HEK293 (cell line): ENCODE data around the gene OGDHL.

Source experiments
- BCL11A ChIP-seq: fragments of 450-650 bp; formaldehyde crosslinking; IDR thresholded peaks from 2 replicates; pipeline ENCODE4 v1.5.1; 2016; ENCODE audit warnings: low read depth, missing biosample characterization, missing genetic modification characterization
- GLIS2 ChIP-seq: fragments of 450-650 bp; formaldehyde crosslinking; IDR thresholded peaks from 2 replicates; pipeline ENCODE4 v1.5.1; 2016; ENCODE audit warnings: missing biosample characterization, missing genetic modification characterization
- KLF16 ChIP-seq: fragments of 450-650 bp; formaldehyde crosslinking; IDR thresholded peaks from 2 replicates; pipeline ENCODE4 v1.5.1; 2017; ENCODE audit warnings: missing biosample characterization, missing genetic modification characterization
- KLF8 ChIP-seq: fragments of 450-650 bp; formaldehyde crosslinking; IDR thresholded peaks from 2 replicates; pipeline ENCODE4 v1.5.1; 2016; ENCODE audit warnings: missing biosample characterization, missing genetic modification characterization
- REPIN1 ChIP-seq: fragments of 450-650 bp; formaldehyde crosslinking; IDR thresholded peaks from 2 replicates; pipeline ENCODE4 v1.5.1; 2017; ENCODE audit warnings: missing biosample characterization, missing genetic modification characterization, low read depth
- REST ChIP-seq: fragments of 450-650 bp; formaldehyde crosslinking; IDR thresholded peaks from 2 replicates; pipeline ENCODE4 v1.5.1; 2016; ENCODE audit warnings: missing biosample characterization, missing genetic modification characterization
- SCRT1 ChIP-seq: fragments of 450-650 bp; formaldehyde crosslinking; IDR thresholded peaks from 2 replicates; pipeline ENCODE4 v1.5.1; 2016; ENCODE audit warnings: missing biosample characterization, missing genetic modification characterization, borderline replicate concordance
- SP2 ChIP-seq: fragments of 450-650 bp; formaldehyde crosslinking; IDR thresholded peaks from 2 replicates; pipeline ENCODE4 v1.5.1; 2016; ENCODE audit warnings: missing biosample characterization, missing genetic modification characterization
- WT1 ChIP-seq: fragments of 450-650 bp; formaldehyde crosslinking; IDR thresholded peaks from 2 replicates; pipeline ENCODE4 v1.5.1; 2016; ENCODE audit warnings: missing biosample characterization, missing genetic modification characterization
- ZBTB1 ChIP-seq: fragments of 450-650 bp; formaldehyde crosslinking; IDR thresholded peaks from 2 replicates; pipeline ENCODE4 v1.5.1; 2016; ENCODE audit warnings: missing biosample characterization, missing genetic modification characterization
- ZBTB11 ChIP-seq: fragments of 450-650 bp; formaldehyde crosslinking; conservative IDR thresholded peaks from 2 replicates; pipeline ENCODE4 v1.5.1; 2016; ENCODE audit warnings: low read depth, missing biosample characterization, missing genetic modification characterization
- ZBTB49 ChIP-seq: fragments of 450-650 bp; formaldehyde crosslinking; IDR thresholded peaks from 2 replicates; pipeline ENCODE4 v1.5.1; 2016; ENCODE audit warnings: missing biosample characterization, missing genetic modification characterization, low read depth
- ZFP41 ChIP-seq: fragments of 450-650 bp; formaldehyde crosslinking; IDR thresholded peaks from 2 replicates; pipeline ENCODE4 v1.5.1; 2016; ENCODE audit warnings: missing biosample characterization, missing genetic modification characterization, borderline replicate concordance
- ZNF121 ChIP-seq: fragments of 450-650 bp; formaldehyde crosslinking; IDR thresholded peaks from 2 replicates; pipeline ENCODE4 v1.5.1; 2016; ENCODE audit warnings: missing biosample characterization, missing genetic modification characterization
- ZNF16 ChIP-seq: fragments of 450-650 bp; formaldehyde crosslinking; IDR thresholded peaks from 2 replicates; pipeline ENCODE4 v1.5.1; 2016; ENCODE audit warnings: low read depth, missing biosample characterization, missing genetic modification characterization
- ZNF169 ChIP-seq: fragments of 450-650 bp; formaldehyde crosslinking; IDR thresholded peaks from 2 replicates; pipeline ENCODE4 v1.5.1; 2016; ENCODE audit warnings: missing biosample characterization, missing genetic modification characterization
- ZNF214 ChIP-seq: fragments of 450-650 bp; formaldehyde crosslinking; IDR thresholded peaks from 2 replicates; pipeline ENCODE4 v1.5.1; 2017; ENCODE audit warnings: missing biosample characterization, mild to moderate bottlenecking, missing genetic modification characterization, borderline replicate concordance
- ZNF239 ChIP-seq: fragments of 450-650 bp; formaldehyde crosslinking; IDR thresholded peaks from 2 replicates; pipeline ENCODE4 v1.5.1; 2016; ENCODE audit warnings: missing biosample characterization, missing genetic modification characterization
- ZNF335 ChIP-seq: fragments of 450-650 bp; formaldehyde crosslinking; conservative IDR thresholded peaks from 2 replicates; pipeline ENCODE4 v1.5.1; 2016; ENCODE audit warnings: missing biosample characterization, missing genetic modification characterization
- ZNF354C ChIP-seq: fragments of 450-650 bp; formaldehyde crosslinking; IDR thresholded peaks from 2 replicates; pipeline ENCODE4 v1.5.1; 2016; ENCODE audit warnings: missing biosample characterization, missing genetic modification characterization, low read depth, borderline replicate concordance
- ZNF362 ChIP-seq: fragments of 450-650 bp; formaldehyde crosslinking; IDR thresholded peaks from 2 replicates; pipeline ENCODE4 v1.5.1; 2016; ENCODE audit warnings: missing biosample characterization, missing genetic modification characterization
- ZNF488 ChIP-seq: fragments of 450-650 bp; formaldehyde crosslinking; IDR thresholded peaks from 2 replicates; pipeline ENCODE4 v1.5.1; 2016; ENCODE audit warnings: missing biosample characterization, missing genetic modification characterization
- ZNF558 ChIP-seq: fragments of 450-650 bp; formaldehyde crosslinking; IDR thresholded peaks from 2 replicates; pipeline ENCODE4 v1.5.1; 2016; ENCODE audit warnings: missing biosample characterization, missing genetic modification characterization
- ZNF596 ChIP-seq: fragments of 450-650 bp; IDR thresholded peaks from 2 replicates; pipeline ENCODE4 v1.5.0; 2018; ENCODE audit warnings: missing biosample characterization, mild to moderate bottlenecking, missing genetic modification characterization, moderate library complexity
- ZNF610 ChIP-seq: fragments of 450-650 bp; formaldehyde crosslinking; IDR thresholded peaks from 2 replicates; pipeline ENCODE4 v1.5.1; 2016; ENCODE audit warnings: missing biosample characterization, missing genetic modification characterization, borderline replicate concordance
- ZNF830 ChIP-seq: fragments of 450-650 bp; IDR thresholded peaks from 2 replicates; pipeline ENCODE4 v1.5.0; 2018; ENCODE audit warnings: missing biosample characterization, missing genetic modification characterization, low read depth, mild to moderate bottlenecking, moderate library complexity
- TF ChIP-seq, protein P1 (sequence below): fragments of 450-650 bp; formaldehyde crosslinking; optimal IDR thresholded peaks from 2 replicates; pipeline ENCODE3; 2016; ENCODE audit warnings: missing biosample characterization, mild to moderate bottlenecking, missing genetic modification characterization

OGDHL gene

DNA sequence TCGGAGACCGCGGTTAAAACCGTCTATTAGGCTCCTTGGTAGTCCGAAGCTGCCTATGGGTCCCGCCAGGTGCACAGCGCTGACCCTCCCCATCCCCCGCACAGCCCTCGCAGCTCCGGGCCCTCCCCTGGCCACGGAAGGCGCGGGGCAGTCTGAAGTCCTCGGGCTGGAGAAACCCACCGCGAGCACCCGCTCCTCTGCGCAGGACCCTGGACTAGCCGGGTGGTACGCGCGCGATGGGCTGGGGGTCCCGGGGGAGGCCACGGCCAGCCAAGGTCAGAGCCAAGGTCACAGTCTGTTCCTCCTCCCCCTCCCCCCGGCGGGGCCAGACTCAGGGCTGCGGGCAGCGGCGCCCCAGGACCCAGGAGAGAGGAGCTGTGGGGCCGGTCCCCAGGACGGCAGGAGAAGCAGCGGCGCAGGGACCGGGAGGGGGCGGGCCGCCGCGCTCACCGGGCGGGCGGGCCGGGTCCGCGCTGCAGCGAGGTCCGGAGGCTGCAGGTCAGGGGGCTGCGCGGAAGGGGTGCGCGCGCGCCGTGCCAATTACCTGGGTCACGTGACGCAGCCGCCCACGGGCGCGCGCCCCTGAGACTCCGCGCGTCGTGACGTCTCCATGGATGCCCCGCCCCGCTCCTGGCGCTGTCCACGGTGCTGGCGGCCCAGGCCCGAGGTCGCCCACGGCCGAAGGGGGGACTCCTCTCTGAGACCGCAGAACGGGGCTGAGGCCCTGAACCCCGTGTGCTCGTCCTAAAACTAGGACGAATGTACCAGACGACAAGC lies at the start of gene OGDHL (continued):
- no peak for TF ChIP-seq ZNF830 (tag by site-specific recombination)
- no peak for TF ChIP-seq ZNF121 (tag by site-specific recombination)
- no peak for TF ChIP-seq ZNF596 (tag by site-specific recombination)
- no peak for TF ChIP-seq ZNF169 (tag by site-specific recombination)
- TF ChIP-seq ZNF16 (tag by site-specific recombination), result no peak
- no peak for TF ChIP-seq ZFP41 (tag by site-specific recombination)
- TF ChIP-seq SP2 (tag by site-specific recombination), result peak; percentile 57
- peak; percentile 32; the same call in 1 of the 2 replicates for TF ChIP-seq ZNF335 (tag by site-specific recombination)
- TF ChIP-seq ZNF239, result no peak
- TF ChIP-seq, protein P1, sequence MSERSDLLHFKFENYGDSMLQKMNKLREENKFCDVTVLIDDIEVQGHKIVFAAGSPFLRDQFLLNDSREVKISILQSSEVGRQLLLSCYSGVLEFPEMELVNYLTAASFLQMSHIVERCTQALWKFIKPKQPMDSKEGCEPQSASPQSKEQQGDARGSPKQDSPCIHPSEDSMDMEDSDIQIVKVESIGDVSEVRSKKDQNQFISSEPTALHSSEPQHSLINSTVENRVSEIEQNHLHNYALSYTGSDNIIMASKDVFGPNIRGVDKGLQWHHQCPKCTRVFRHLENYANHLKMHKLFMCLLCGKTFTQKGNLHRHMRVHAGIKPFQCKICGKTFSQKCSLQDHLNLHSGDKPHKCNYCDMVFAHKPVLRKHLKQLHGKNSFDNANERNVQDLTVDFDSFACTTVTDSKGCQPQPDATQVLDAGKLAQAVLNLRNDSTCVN, result peak; percentile 83
- no peak for TF ChIP-seq ZBTB1 (tag by site-specific recombination)
- no peak for TF ChIP-seq ZNF214 (tag by site-specific recombination)
- TF ChIP-seq ZNF362, result no peak
- no peak for TF ChIP-seq ZNF354C
- no peak for TF ChIP-seq ZNF488 (tag by site-specific recombination)
- TF ChIP-seq REPIN1 (tag by site-specific recombination), result no peak
- no peak for TF ChIP-seq BCL11A (tag by site-specific recombination)
- no peak for TF ChIP-seq ZBTB49 (tag by site-specific recombination)
- TF ChIP-seq ZNF558, result no peak
- peak; percentile 53; the same call in 1 of the 2 replicates for TF ChIP-seq KLF8 (tag by site-specific recombination)
- peak; percentile 63; the same call in 1 of the 2 replicates for TF ChIP-seq KLF16 (tag by site-specific recombination)
- TF ChIP-seq ZBTB11 (tag by site-specific recombination), result no peak
- no peak for TF ChIP-seq ZNF610 (tag by site-specific recombination)
- peak; percentile 70 for TF ChIP-seq GLIS2 (tag by site-specific recombination)
- no peak for TF ChIP-seq SCRT1 (tag by site-specific recombination)
- peak; percentile 99 for TF ChIP-seq REST (tag by site-specific recombination)
- no peak for TF ChIP-seq WT1 (tag by site-specific recombination)
